HepG2 (cell line): ENCODE data around the gene SLC25A11. TPM values are rescaled to one million over a fixed set of nuclear protein-coding genes. Genes with fewer than 3 reads are reported as not detected.

Experiments
- ATAC-seq: fragments of 200-7000 bp; cut with Tn5 transposase; 3 replicates; pipeline ENCODE4 v1.9.1; 2020; ENCODE audit warnings: mild to moderate bottlenecking, moderate library complexity
- BruUV-seq: library from RNA; stranded (reverse); fragments of 400-500 nt; replicated peaks from 2 replicates; lab custom pipeline; 2021; lab: Mats Ljungman, UMichigan
- CTCF ChIA-PET: fragments of 300-600 bp; formaldehyde crosslinking; extraction: SDS; loops from one replicate; lab custom pipeline; 2021; ENCODE audit warnings: low total read pairs, inconsistent platforms, low intra/inter-chr PET ratio; lab: Yijun Ruan, JAX
- POLR2A ChIA-PET: fragments of 350-600 bp; sonication (Branson Sonifier 250); formaldehyde crosslinking; loops from one replicate; lab custom pipeline; 2020; ENCODE audit warnings: antibody characterized with exemption, inconsistent platforms; lab: Yijun Ruan, JAX
- DNase-seq: peaks from one replicate; pipeline ENCODE4 v3.0.0-alpha.2; 2015; ENCODE audit warnings: low spot score
- FAIRE-seq: peaks from 3 replicates; lab custom pipeline; 2011; peaks lifted over from hg19 to GRCh38; lab: Jason Lieb, UNC
- H2AFZ ChIP-seq: one replicate; pipeline ENCODE4 v1.6.1; 2011; ENCODE audit warnings: low read length, inconsistent platforms
- H3K27ac ChIP-seq: fragments of 300-600 bp; 3 replicates; pipeline ENCODE4 v1.8.0; 2011; ENCODE audit warnings: mixed run types, mild to moderate bottlenecking, mixed read lengths, low read length, inconsistent platforms; ENCODE audit not compliant: insufficient read depth; ENCODE audit errors: extremely low read length
- H3K27me3 ChIP-seq, 2 experiments: fragments of 200-600 bp in 1 of 2; 2 replicates in 1 of 2; 3 replicates in 1 of 2; pipeline versions ENCODE4 v1.6.0 to v1.8.0; 2011; ENCODE audit warnings: low read length in 2 of 2, mild to moderate bottlenecking in 2 of 2, moderate library complexity in 2 of 2, inconsistent platforms in 1 of 2; ENCODE audit not compliant: insufficient read depth in 2 of 2, control insufficient read depth in 1 of 2
- H3K36me3 ChIP-seq, 2 experiments: fragments of 200-600 bp in 1 of 2; replicated peaks in 1 of 2; 2 replicates in 1 of 2; 3 replicates in 1 of 2; pipeline versions ENCODE4 v1.5.1 to v1.8.0; 2011; ENCODE audit warnings: low read length in 2 of 2, inconsistent platforms in 1 of 2; ENCODE audit not compliant: insufficient read depth in 2 of 2, control insufficient read depth in 1 of 2
- H3K4me1 ChIP-seq: 2 replicates; pipeline ENCODE4 v1.5.1; 2012; ENCODE audit warnings: low read length, inconsistent platforms; ENCODE audit not compliant: insufficient read depth
- H3K4me2 ChIP-seq: 2 replicates; pipeline ENCODE4 v1.6.0; 2011; ENCODE audit warnings: low read depth, low read length, inconsistent platforms
- H3K4me3 ChIP-seq, 3 experiments: fragments of 200-600 bp in 1 of 3; sonication (generic), shearing (Covaris generic) in 1 of 3; replicated peaks in 1 of 3; 2 replicates each; pipeline ENCODE4 v1.5.1; 2011 to 2016; ENCODE audit warnings: low read length in 3 of 3, inconsistent platforms in 2 of 3, low read depth in 2 of 3, mild to moderate bottlenecking in 2 of 3, control low read depth in 1 of 3, mixed read lengths in 1 of 3; ENCODE audit not compliant: insufficient read depth in 1 of 3
- H3K79me2 ChIP-seq: one replicate; pipeline ENCODE4 v1.6.1; 2011; ENCODE audit warnings: low read length, inconsistent platforms; ENCODE audit not compliant: insufficient read depth
- H3K9ac ChIP-seq: 2 replicates; pipeline ENCODE4 v1.6.0; 2011; ENCODE audit warnings: mild to moderate bottlenecking, low read depth, low read length, inconsistent platforms; ENCODE audit not compliant: insufficient read depth
- H3K9me3 ChIP-seq: 2 replicates; pipeline ENCODE4 v1.5.1; 2012; ENCODE audit warnings: mild to moderate bottlenecking, low read length
- H4K20me1 ChIP-seq: 2 replicates; pipeline ENCODE4 v1.6.0; 2011; ENCODE audit warnings: inconsistent platforms, mild to moderate bottlenecking, low read length, moderate library complexity; ENCODE audit not compliant: insufficient read depth
- ATF7-NPFF ChIP-seq: sonication (generic); formaldehyde crosslinking; IDR thresholded peaks from 2 replicates; pipeline ENCODE4 v1.8.1; 2023; ENCODE audit warnings: mild to moderate bottlenecking, low read depth, missing genetic modification reagents, moderate library complexity
- CBFB ChIP-seq: sonication (generic); formaldehyde crosslinking; IDR thresholded peaks from 2 replicates; pipeline ENCODE4 v1.4.0; 2020; ENCODE audit warnings: missing genetic modification reagents
- ERF ChIP-seq: IDR thresholded peaks from 2 replicates; pipeline ENCODE4 v1.6.1; 2018; ENCODE audit warnings: missing biosample characterization, missing genetic modification reagents
- FIP1L1 ChIP-seq: fragments of 200-400 bp; formaldehyde crosslinking; IDR thresholded peaks from 2 replicates; pipeline ENCODE4 v1.6.1; 2018; ENCODE audit warnings: low read depth, mild to moderate bottlenecking, low read length, moderate library complexity, borderline replicate concordance; ENCODE audit not compliant: insufficient read depth
- FOXA3 ChIP-seq: IDR thresholded peaks from 2 replicates; pipeline ENCODE4 v1.6.1; 2016; ENCODE audit warnings: missing genetic modification reagents, missing compliant biosample characterization
- GATAD1 ChIP-seq: IDR thresholded peaks from 2 replicates; pipeline ENCODE4 v1.6.1; 2016; ENCODE audit warnings: missing genetic modification reagents, missing compliant biosample characterization
- HCFC1 ChIP-seq: fragments of 150-350 bp; IDR thresholded peaks from 2 replicates; pipeline ENCODE4 v1.6.1; 2014; ENCODE audit warnings: low read depth, low read length
- ISX ChIP-seq: sonication (generic); formaldehyde crosslinking; conservative IDR thresholded peaks from 2 replicates; pipeline ENCODE4 v1.5.0; 2020; ENCODE audit warnings: missing genetic modification reagents
- TEF ChIP-seq: sonication (generic); formaldehyde crosslinking; IDR thresholded peaks from 2 replicates; pipeline ENCODE4 v1.5.0; 2020; ENCODE audit warnings: missing genetic modification reagents
- WIZ ChIP-seq: sonication (generic); formaldehyde crosslinking; IDR thresholded peaks from 2 replicates; pipeline ENCODE4 v1.5.1; 2020; ENCODE audit warnings: mild to moderate bottlenecking, missing genetic modification reagents
- ZBTB39 ChIP-seq: sonication (generic); formaldehyde crosslinking; IDR thresholded peaks from 2 replicates; pipeline ENCODE4 v1.5.0; 2020; ENCODE audit warnings: missing genetic modification reagents
- ZFP41 ChIP-seq: sonication (generic); formaldehyde crosslinking; IDR thresholded peaks from 2 replicates; pipeline ENCODE4 v1.4.0; 2020; ENCODE audit warnings: mild to moderate bottlenecking, missing genetic modification reagents, borderline replicate concordance
- ZNF136 ChIP-seq: sonication (generic); formaldehyde crosslinking; IDR thresholded peaks from 2 replicates; pipeline ENCODE4 v1.8.1; 2022; ENCODE audit warnings: low read depth, mild to moderate bottlenecking, moderate library complexity, missing genetic modification reagents
- ZNF160 ChIP-seq: sonication (generic); formaldehyde crosslinking; IDR thresholded peaks from 2 replicates; pipeline ENCODE4 v1.8.0; 2022; ENCODE audit warnings: mild to moderate bottlenecking, inconsistent platforms, missing genetic modification reagents
- ZNF775 ChIP-seq: sonication (generic); formaldehyde crosslinking; IDR thresholded peaks from 2 replicates; pipeline ENCODE4 v1.4.0; 2020; ENCODE audit warnings: missing genetic modification reagents, mild to moderate bottlenecking, moderate library complexity, borderline replicate concordance
- ZNF790 ChIP-seq: sonication (generic); formaldehyde crosslinking; IDR thresholded peaks from 2 replicates; pipeline ENCODE4 v1.8.0; 2022; ENCODE audit warnings: missing genetic modification reagents, mild to moderate bottlenecking, borderline replicate concordance
- WGBS: methylation state at CpG from one replicate; pipeline ENCODE4 v1.1.6; 2017; ENCODE audit warnings: low lambda C conversion rate; 5-methylcytosine and 5-hydroxymethylcytosine counted together
- in situ Hi-C: cut with HindIII; loops from 2 replicates; pipeline ENCODE4 v1.10.0; 2017; ENCODE audit warnings: low pct_unique_long_range_greater_than_20kb; ENCODE audit not compliant: extremely low pct_ligation_motif_present
- intact Hi-C: fragments of 100-400 bp; cut with micrococcal nuclease; formaldehyde crosslinking; loops from one replicate; pipeline ENCODE4 v1.10.0; 2022; ENCODE audit not compliant: unreplicated experiment
- polyA plus RNA-seq, 8 experiments: library from polyadenylated mRNA; depleted of rRNA in 3 of 8; stranded (reverse) in 7 of 8; unstranded in 1 of 8; fragments of >200 nt; fragmentation: Illumina TruSeq in 4 of 8; extraction: Trizol in 4 of 8; gene quantifications; 2 replicates each; pipeline versions ENCODE4 v1.2.1 to v1.2.3, GENCODE V29; 2011 to 2016; ENCODE audit warnings: low read depth in 4 of 8, missing spikeins in 1 of 8, mixed read lengths in 1 of 8; ENCODE audit not compliant: insufficient read depth in 1 of 8
- total RNA-seq, 5 experiments: library from RNA; depleted of rRNA; stranded (reverse); fragments of >200 nt; fragmentation: Illumina TruSeq; extraction: Trizol; gene quantifications; 2 replicates each; pipeline ENCODE4 v1.2.3, GENCODE V29; 2016; ENCODE audit warnings: low read depth in 1 of 5
- TF ChIP-seq, protein P1 (sequence below): sonication (generic); formaldehyde crosslinking; IDR thresholded peaks from 2 replicates; pipeline ENCODE4 v1.8.1; 2023; ENCODE audit warnings: mild to moderate bottlenecking, missing genetic modification reagents
- TF ChIP-seq, protein P2 (sequence below): sonication (generic); formaldehyde crosslinking; IDR thresholded peaks from 2 replicates; pipeline ENCODE4 v1.5.0; 2020; ENCODE audit warnings: mild to moderate bottlenecking, missing genetic modification reagents

Gene SLC25A11
- total and polyA plus RNA-seq, 2 of the 13 experiments (the other 11 are each of a cell fraction or from before 2014, with no cell fraction given), result 35.4 to 47.2 TPM

DNA sequence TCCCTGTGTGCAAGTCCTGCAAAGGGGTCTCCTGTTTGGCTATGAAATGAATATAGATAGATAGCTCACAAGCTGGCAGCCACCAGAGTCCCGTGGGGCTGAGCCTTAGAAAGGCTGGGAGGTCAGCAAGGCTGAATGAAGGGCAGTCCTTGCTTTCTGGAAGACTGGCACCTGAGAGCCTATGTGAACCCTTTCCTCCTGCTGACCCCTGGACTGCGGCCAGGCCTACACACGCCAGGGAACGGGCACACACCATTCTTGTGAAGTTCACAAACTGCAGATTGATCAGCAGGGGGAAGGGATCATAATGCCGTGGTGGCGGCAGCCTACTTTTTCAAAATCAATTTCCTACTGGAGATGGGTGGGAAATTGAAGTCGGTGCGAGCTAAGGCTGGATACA, 41.5 kb downstream of the SLC25A11 start:
- Histone ChIP-seq H3K79me2 (no peaks in the 10 kb centered on the region), H3K4me2 (no peak overlapping the region), H3K4me3 (no peak overlapping the region), H3K9ac (no peak overlapping the region), H3K36me3 (peaks cover 23 to 41% of the 10 kb centered on the region in 2 experiments; a peak in 4 of 5 replicates), H3K4me1 (peaks cover 6% of the 10 kb centered on the region), H3K27me3 (no peaks in the 10 kb centered on the region), H2AFZ (no peak overlapping the region), H4K20me1 (no peaks in the 10 kb centered on the region), H3K9me3 (no peaks in the 10 kb centered on the region), H3K27ac (no peak overlapping the region)
- intact Hi-C loops, result no loop called here
- DNase-seq, result no peak
- no peak for ATAC-seq
- FAIRE-seq, result no peak
- TF ChIP-seq ZNF160 (CRISPR knock-in tag) (no peak), ZFP41 (CRISPR knock-in tag) (no peak), ZNF136 (no peak), ZNF790 (CRISPR knock-in tag) (no peak), FIP1L1 (no peak), ISX (CRISPR knock-in tag) (no peak), ERF (CRISPR knock-in tag) (no peak), ZBTB39 (CRISPR knock-in tag) (no peak), ATF7-NPFF (no peak), ZNF775 (CRISPR knock-in tag) (no peak), CBFB (CRISPR knock-in tag) (no peak), HCFC1 (no peak), WIZ (no peak), TEF (no peak), FOXA3 (no peak), GATAD1 (no peak)
- TF ChIP-seq, protein P1, sequence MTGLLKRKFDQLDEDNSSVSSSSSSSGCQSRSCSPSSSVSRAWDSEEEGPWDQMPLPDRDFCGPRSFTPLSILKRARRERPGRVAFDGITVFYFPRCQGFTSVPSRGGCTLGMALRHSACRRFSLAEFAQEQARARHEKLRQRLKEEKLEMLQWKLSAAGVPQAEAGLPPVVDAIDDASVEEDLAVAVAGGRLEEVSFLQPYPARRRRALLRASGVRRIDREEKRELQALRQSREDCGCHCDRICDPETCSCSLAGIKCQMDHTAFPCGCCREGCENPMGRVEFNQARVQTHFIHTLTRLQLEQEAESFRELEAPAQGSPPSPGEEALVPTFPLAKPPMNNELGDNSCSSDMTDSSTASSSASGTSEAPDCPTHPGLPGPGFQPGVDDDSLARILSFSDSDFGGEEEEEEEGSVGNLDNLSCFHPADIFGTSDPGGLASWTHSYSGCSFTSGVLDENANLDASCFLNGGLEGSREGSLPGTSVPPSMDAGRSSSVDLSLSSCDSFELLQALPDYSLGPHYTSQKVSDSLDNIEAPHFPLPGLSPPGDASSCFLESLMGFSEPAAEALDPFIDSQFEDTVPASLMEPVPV (CRISPR knock-in tag), result no peak
- TF ChIP-seq, protein P2, sequence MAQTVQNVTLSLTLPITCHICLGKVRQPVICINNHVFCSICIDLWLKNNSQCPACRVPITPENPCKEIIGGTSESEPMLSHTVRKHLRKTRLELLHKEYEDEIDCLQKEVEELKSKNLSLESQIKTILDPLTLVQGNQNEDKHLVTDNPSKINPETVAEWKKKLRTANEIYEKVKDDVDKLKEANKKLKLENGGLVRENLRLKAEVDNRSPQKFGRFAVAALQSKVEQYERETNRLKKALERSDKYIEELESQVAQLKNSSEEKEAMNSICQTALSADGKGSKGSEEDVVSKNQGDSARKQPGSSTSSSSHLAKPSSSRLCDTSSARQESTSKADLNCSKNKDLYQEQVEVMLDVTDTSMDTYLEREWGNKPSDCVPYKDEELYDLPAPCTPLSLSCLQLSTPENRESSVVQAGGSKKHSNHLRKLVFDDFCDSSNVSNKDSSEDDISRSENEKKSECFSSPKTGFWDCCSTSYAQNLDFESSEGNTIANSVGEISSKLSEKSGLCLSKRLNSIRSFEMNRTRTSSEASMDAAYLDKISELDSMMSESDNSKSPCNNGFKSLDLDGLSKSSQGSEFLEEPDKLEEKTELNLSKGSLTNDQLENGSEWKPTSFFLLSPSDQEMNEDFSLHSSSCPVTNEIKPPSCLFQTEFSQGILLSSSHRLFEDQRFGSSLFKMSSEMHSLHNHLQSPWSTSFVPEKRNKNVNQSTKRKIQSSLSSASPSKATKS (CRISPR knock-in tag), result no peak
- BruUV-seq, result no TSS peak
- POLR2A ChIA-PET, result no interaction called here
- WGBS, result 90% methylated on average over 8 of the region's 8 CpGs
- CTCF ChIA-PET, result no interaction called here
- in situ Hi-C loops, result loop anchor here (10.0 kb wide), 1 partner anchor 344 kb away; the partner anchor contains the start of gene MYBBP1A
